Loucy (cell line): ENCODE results near the gene FOXO3.

Source experiments
- H2AFZ ChIP-seq: fragments of 200-600 bp; sonication (generic); 2 replicates; pipeline ENCODE4 v1.6.0; 2016; ENCODE audit warnings: antibody characterized with exemption, mild to moderate bottlenecking, low read length, moderate library complexity
- H3F3A ChIP-seq: fragments of 200-600 bp; 2 replicates; pipeline ENCODE4 v1.6.0; 2016; ENCODE audit warnings: antibody characterized with exemption, low read depth, mild to moderate bottlenecking
- H3K27me3 ChIP-seq: fragments of 200-600 bp; sonication (generic); 2 replicates; pipeline ENCODE4 v1.6.1; 2014; ENCODE audit warnings: low read length, mild to moderate bottlenecking; ENCODE audit not compliant: insufficient read depth, poor library complexity, severe bottlenecking
- H3K36me3 ChIP-seq: fragments of 200-600 bp; sonication (generic); 2 replicates; pipeline ENCODE4 v1.6.1; 2016; ENCODE audit warnings: low read length; ENCODE audit not compliant: insufficient read depth
- H3K4me1 ChIP-seq: fragments of 200-600 bp; sonication (generic); 2 replicates; pipeline ENCODE4 v1.5.1; 2014; ENCODE audit warnings: low read length, mild to moderate bottlenecking; ENCODE audit not compliant: insufficient read depth, poor library complexity, severe bottlenecking
- H3K4me2 ChIP-seq: fragments of 200-600 bp; sonication (generic); 2 replicates; pipeline ENCODE4 v1.6.0; 2014; ENCODE audit warnings: antibody characterized with exemption, low read length, low read depth, mild to moderate bottlenecking; ENCODE audit not compliant: poor library complexity, severe bottlenecking
- H3K4me3 ChIP-seq: fragments of 200-600 bp; sonication (generic); 2 replicates; pipeline ENCODE4 v1.5.1; 2014; ENCODE audit warnings: low read length, mild to moderate bottlenecking, mixed read lengths; ENCODE audit not compliant: poor library complexity, severe bottlenecking
- H3K79me2 ChIP-seq: fragments of 200-600 bp; sonication (generic); 2 replicates; pipeline ENCODE4 v1.6.1; 2014; ENCODE audit warnings: low read length; ENCODE audit not compliant: insufficient read depth
- H3K9ac ChIP-seq: fragments of 200-600 bp; sonication (generic); 2 replicates; pipeline ENCODE4 v1.6.0; 2014; ENCODE audit warnings: mild to moderate bottlenecking, low read depth, low read length, moderate library complexity; ENCODE audit not compliant: poor library complexity, severe bottlenecking
- H3K9me2 ChIP-seq: fragments of 200-600 bp; sonication (generic); replicated peaks from 2 replicates; pipeline ENCODE4 v1.6.1; 2016; ENCODE audit warnings: low read depth, low read length, mixed read lengths
- H3K9me3 ChIP-seq: fragments of 200-600 bp; sonication (generic); 2 replicates; pipeline ENCODE4 v1.6.1; 2014; ENCODE audit warnings: mild to moderate bottlenecking, antibody characterized with exemption, low read length, low read depth; ENCODE audit not compliant: insufficient read depth
- H4K20me1 ChIP-seq: fragments of 200-600 bp; sonication (generic); 2 replicates; pipeline ENCODE4 v1.6.0; 2014; ENCODE audit warnings: antibody characterized with exemption, low read length, mild to moderate bottlenecking; ENCODE audit not compliant: insufficient read depth, poor library complexity, severe bottlenecking
- EZH2phosphoT487 ChIP-seq: fragments of 200-600 bp; IDR thresholded peaks from 2 replicates; pipeline ENCODE4 v1.6.1; 2018; ENCODE audit warnings: antibody characterized with exemption, mild to moderate bottlenecking, moderate library complexity, borderline replicate concordance
- TF ChIP-seq, protein P1 (sequence below): fragments of 200-600 bp; sonication (generic); conservative IDR thresholded peaks from 2 replicates; pipeline ENCODE4 v1.5.1; 2014; ENCODE audit warnings: mild to moderate bottlenecking, antibody characterized with exemption, low read length

The FOXO3 gene

DNA sequence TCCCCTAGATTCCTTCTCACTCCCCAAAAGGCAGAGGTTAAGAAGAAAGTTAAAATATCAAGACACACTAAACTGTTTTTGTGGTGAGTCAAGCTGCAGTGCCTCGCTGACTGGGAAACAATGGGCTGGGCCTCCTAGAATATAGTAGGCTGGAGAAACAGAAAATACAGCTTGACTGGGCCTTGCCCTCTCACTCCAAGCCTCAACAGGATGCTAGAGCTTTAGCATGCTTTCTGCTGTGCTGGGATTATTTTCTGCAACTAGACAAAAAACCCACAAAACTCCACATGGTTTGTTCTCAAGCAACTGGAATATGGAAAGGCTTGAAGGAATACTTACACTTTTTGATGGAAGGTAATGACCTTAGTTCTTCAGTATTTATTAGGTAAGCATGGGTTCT is 27.9 kb downstream of the FOXO3 start:
- Histone ChIP-seq H2AFZ (no peak overlapping the region), H3F3A (peaks cover 4% of the 10 kb centered on the region), H3K9me3 (no peaks in the 10 kb centered on the region), H3K4me1 (peaks cover 64% of the 10 kb centered on the region), H3K27me3 (no peaks in the 10 kb centered on the region), H3K9me2 (no peaks in the 10 kb centered on the region), H3K79me2 (peaks cover 86% of the 10 kb centered on the region), H3K36me3 (peaks cover 6% of the 10 kb centered on the region; the same call in 1 of the 2 replicates), H4K20me1 (peaks cover 22% of the 10 kb centered on the region), H3K4me2 (peak overlapping the region; percentile 59), H3K9ac (peak overlapping the region; percentile 4), H3K4me3 (peak overlapping the region; percentile 5)
- no peak for TF ChIP-seq EZH2phosphoT487
- TF ChIP-seq, protein P1, sequence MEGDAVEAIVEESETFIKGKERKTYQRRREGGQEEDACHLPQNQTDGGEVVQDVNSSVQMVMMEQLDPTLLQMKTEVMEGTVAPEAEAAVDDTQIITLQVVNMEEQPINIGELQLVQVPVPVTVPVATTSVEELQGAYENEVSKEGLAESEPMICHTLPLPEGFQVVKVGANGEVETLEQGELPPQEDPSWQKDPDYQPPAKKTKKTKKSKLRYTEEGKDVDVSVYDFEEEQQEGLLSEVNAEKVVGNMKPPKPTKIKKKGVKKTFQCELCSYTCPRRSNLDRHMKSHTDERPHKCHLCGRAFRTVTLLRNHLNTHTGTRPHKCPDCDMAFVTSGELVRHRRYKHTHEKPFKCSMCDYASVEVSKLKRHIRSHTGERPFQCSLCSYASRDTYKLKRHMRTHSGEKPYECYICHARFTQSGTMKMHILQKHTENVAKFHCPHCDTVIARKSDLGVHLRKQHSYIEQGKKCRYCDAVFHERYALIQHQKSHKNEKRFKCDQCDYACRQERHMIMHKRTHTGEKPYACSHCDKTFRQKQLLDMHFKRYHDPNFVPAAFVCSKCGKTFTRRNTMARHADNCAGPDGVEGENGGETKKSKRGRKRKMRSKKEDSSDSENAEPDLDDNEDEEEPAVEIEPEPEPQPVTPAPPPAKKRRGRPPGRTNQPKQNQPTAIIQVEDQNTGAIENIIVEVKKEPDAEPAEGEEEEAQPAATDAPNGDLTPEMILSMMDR: no peak

- Histone ChIP-seq H3K27me3 (no peaks in the 10 kb centered on the region), H4K20me1 (peaks cover 24% of the 10 kb centered on the region), H3K36me3 (peaks cover 6% of the 10 kb centered on the region; the same call in 1 of the 2 replicates), H3K9me3 (no peaks in the 10 kb centered on the region), H3K4me2 (peak overlapping the region; percentile 59), H3K79me2 (peaks cover 86% of the 10 kb centered on the region), H3F3A (peaks cover 4% of the 10 kb centered on the region), H2AFZ (peak overlapping the region; percentile 44; the same call in 1 of the 2 replicates), H3K9me2 (no peaks in the 10 kb centered on the region), H3K4me1 (peaks cover 70% of the 10 kb centered on the region), H3K4me3 (peak overlapping the region; percentile 5), H3K9ac (peak overlapping the region; percentile 4)
- TF ChIP-seq, protein P1: no peak
- no peak for TF ChIP-seq EZH2phosphoT487
These were observed 28.6 kb downstream of the FOXO3 start for GRCh38 chr6:108589244-108589791.

DNA sequence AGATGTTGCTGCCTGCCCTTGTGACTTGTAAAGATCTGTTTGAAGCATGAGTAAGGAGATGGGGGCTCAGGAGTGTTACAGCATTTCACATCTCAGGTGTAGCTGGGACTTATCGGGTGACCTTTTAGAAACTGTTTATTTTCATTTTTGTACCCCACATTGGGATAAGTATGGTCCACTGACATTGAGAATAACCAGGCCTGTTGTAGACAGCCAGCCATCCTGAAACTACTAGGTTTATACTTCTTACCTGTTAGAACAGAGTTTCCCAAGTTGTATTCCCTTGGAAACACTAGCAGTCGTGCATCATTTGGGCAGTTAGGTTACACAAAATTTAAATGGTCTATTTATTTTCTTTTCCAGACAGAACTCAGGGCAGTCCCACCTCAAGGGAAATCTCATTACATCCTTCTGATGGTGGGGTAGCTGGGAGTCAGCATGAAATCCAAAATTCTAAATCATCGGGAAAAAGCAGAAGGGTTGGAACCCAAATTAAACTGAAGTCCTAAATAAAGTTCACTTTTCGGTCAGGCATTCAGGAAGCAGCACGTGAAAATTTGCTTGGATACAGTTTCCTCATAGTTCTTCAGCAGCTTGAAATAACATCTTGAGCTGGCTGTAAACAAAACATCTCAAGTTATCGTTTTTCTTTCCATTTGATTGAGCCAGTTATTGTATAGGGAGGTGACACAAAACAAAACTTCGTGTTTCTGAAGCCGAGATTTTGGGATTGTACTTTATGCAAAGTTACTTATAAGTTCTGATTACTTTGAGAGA is 30.5 kb downstream of the FOXO3 start:
- Histone ChIP-seq H3K79me2 (peaks cover 90% of the 10 kb centered on the region), H3K4me1 (peaks cover 76% of the 10 kb centered on the region), H3K9me3 (no peaks in the 10 kb centered on the region)

More for the DNA sequence above, 30.5 kb downstream of the FOXO3 start:
- H3K36me3 ChIP-seq: peaks cover 6% of the 10 kb centered on the region; the same call in 1 of the 2 replicates
- no peak overlapping the region for H3K9ac ChIP-seq
- H2AFZ ChIP-seq: no peak overlapping the region
- no peak overlapping the region for H3K4me3 ChIP-seq
- TF ChIP-seq, protein P1: no peak
- no peaks in the 10 kb centered on the region for H3K9me2 ChIP-seq
- H3K27me3 ChIP-seq: no peaks in the 10 kb centered on the region
- H4K20me1 ChIP-seq: peaks cover 31% of the 10 kb centered on the region
- peaks cover 4% of the 10 kb centered on the region for H3F3A ChIP-seq
- no peak overlapping the region for H3K4me2 ChIP-seq
